Endothelial cell of umbilical vein (primary cell): ENCODE measurements around the gene DUS1L.

ENCODE experiments used
- FOS ChIP-seq: IDR thresholded peaks from 2 replicates; pipeline ENCODE4 v1.6.1; 2011; ENCODE audit warnings: mild to moderate bottlenecking, low read length, moderate library complexity, borderline replicate concordance; ENCODE audit not compliant: insufficient read depth
- JUN ChIP-seq: IDR thresholded peaks from 2 replicates; pipeline ENCODE4 v1.6.1; 2011; ENCODE audit warnings: borderline replicate concordance, low read depth; ENCODE audit not compliant: insufficient read length, insufficient read depth
- TF ChIP-seq, protein P1 (sequence below), 2 donors: IDR thresholded peaks; 1 replicate in 1 of 2; 2 replicates in 1 of 2; pipeline ENCODE4 v1.5.1; 2011; ENCODE audit warnings: low read length in 2 of 2, mild to moderate bottlenecking in 2 of 2, moderate library complexity in 2 of 2, control low read depth in 1 of 2, inconsistent platforms in 1 of 2, low read depth in 1 of 2; ENCODE audit not compliant: insufficient read depth in 1 of 2; ENCODE audit errors: extremely low read depth in 1 of 2

DNA sequence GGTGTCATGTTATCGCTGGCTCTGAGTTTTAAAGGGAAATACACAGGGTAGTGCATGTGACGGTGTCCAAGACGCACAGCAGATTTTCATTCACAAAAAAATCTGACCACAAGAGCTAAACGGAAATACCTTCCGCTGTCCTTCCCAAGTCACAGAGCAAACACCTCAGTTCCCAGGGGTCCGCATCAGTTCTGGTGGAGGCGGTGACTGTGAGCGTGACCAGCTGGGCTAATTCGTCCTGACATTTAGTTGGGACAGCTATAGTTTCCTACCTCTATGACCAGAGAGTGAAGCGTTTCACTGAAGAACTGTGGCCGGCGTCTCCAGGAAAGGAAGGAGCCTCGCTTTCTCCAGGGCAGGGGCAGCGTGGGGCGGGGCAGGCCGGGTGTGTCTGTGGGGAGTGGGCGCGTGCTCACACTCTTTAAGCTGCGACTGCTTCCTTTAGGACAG, 42.9 kb upstream of the DUS1L start:
- TF ChIP-seq FOS = no peak
- TF ChIP-seq JUN = no peak
- TF ChIP-seq, protein P1, sequence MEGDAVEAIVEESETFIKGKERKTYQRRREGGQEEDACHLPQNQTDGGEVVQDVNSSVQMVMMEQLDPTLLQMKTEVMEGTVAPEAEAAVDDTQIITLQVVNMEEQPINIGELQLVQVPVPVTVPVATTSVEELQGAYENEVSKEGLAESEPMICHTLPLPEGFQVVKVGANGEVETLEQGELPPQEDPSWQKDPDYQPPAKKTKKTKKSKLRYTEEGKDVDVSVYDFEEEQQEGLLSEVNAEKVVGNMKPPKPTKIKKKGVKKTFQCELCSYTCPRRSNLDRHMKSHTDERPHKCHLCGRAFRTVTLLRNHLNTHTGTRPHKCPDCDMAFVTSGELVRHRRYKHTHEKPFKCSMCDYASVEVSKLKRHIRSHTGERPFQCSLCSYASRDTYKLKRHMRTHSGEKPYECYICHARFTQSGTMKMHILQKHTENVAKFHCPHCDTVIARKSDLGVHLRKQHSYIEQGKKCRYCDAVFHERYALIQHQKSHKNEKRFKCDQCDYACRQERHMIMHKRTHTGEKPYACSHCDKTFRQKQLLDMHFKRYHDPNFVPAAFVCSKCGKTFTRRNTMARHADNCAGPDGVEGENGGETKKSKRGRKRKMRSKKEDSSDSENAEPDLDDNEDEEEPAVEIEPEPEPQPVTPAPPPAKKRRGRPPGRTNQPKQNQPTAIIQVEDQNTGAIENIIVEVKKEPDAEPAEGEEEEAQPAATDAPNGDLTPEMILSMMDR (IDR thresholded peaks at IDR 0.05; ENCODE audit: extremely low read depth in 1 of 2, insufficient read depth in 1 of 2, low read depth in 1 of 2, low read length in 2 of 2) = no peak
